BJ (cell line): ENCODE data around the gene PPT1. TPM values are rescaled to one million over a fixed set of nuclear protein-coding genes. Genes with fewer than 3 reads are reported as not detected.

ENCODE experiments used
- CTCF ChIA-PET: fragments of 350-600 bp; formaldehyde crosslinking; extraction: SDS; loops from one replicate; lab custom pipeline; 2021; ENCODE audit warnings: antibody characterized with exemption, inconsistent platforms; lab: Yijun Ruan, JAX
- POLR2A ChIA-PET: fragments of 300-600 bp; sonication (Branson Sonifier 250); formaldehyde crosslinking; extraction: SDS; loops from one replicate; lab custom pipeline; 2021; ENCODE audit warnings: antibody characterized with exemption; lab: Charles Lee
- DNase-seq: peaks from one replicate; pipeline ENCODE4 v3.0.0-alpha.2; 2011; ENCODE audit warnings: low read depth
- H3K27me3 ChIP-seq: 2 replicates; pipeline ENCODE4 v1.6.0; 2011; ENCODE audit warnings: low read length; ENCODE audit not compliant: control insufficient read depth, insufficient read depth
- H3K36me3 ChIP-seq: 2 replicates; pipeline ENCODE4 v1.5.1; 2011; ENCODE audit warnings: low read length; ENCODE audit not compliant: control insufficient read depth, insufficient read depth
- H3K4me3 ChIP-seq: 2 replicates; pipeline ENCODE4 v1.5.1; 2011; ENCODE audit warnings: low read depth, mild to moderate bottlenecking, control low read depth, low read length
- CTCF ChIP-seq: IDR thresholded peaks from 2 replicates; pipeline ENCODE4 v1.5.1; 2011; ENCODE audit warnings: low read depth, mild to moderate bottlenecking, control low read depth, inconsistent platforms, low read length, moderate library complexity; ENCODE audit not compliant: insufficient read depth
- polyA plus RNA-seq: library from polyadenylated mRNA; depleted of rRNA; stranded (reverse); fragments of >200 nt; gene quantifications from 2 replicates; pipeline ENCODE4 v1.2.3, GENCODE V29; 2011

The PPT1 gene
- polyA plus RNA-seq, 1 experiment, result 46.6 TPM

DNA sequence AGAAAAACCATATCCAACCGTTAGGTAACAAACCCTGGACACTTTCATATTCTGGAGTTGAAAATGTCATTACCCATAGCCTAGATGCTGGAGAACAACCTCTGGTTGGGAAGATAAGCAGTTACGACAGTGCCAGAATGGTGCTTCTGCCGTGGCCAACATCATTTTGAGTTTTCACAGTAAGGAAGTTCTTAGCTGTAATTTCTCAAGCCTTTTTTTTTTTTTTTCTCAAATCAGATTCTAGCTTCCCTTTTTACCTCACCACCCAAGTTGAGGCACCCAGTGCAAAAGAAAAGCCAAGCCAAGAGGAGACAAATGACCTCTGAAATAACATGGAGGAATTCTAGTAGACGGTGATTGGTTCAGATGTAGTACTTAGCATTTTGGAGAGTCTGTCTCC is 21.8 kb downstream of the PPT1 start:
- POLR2A ChIA-PET, result no interaction called here

GRCh38 chr1:40073062-40073461 is 24.0 kb downstream of the PPT1 start:
- POLR2A ChIA-PET, result no interaction called here
- DNase-seq, result no peak
- Histone ChIP-seq H3K4me3 (no peak overlapping the region), H3K27me3 (no peaks in the 10 kb centered on the region), H3K36me3 (peaks cover 19% of the 10 kb centered on the region)
- no peak for TF ChIP-seq CTCF
- CTCF ChIA-PET, result interaction anchor here (1.2 to 2.4 kb wide), 3 partner anchors 11 to 154 kb away, joined by 3 to 4 read pairs (median 3); no protein-coding TSS in a partner anchor

More for the DNA sequence above, 21.8 kb downstream of the PPT1 start:
- CTCF ChIA-PET, result interaction anchor here (1.6 to 1.9 kb wide), 2 partner anchors 9 to 263 kb away, joined by 5 to 9 read pairs; no protein-coding TSS in a partner anchor
- DNase-seq, result no peak
- no peak for TF ChIP-seq CTCF
- Histone ChIP-seq H3K27me3 (no peaks in the 10 kb centered on the region), H3K4me3 (no peak overlapping the region), H3K36me3 (peaks cover 17% of the 10 kb centered on the region)

GRCh38 chr1:40072142-40072541 is 24.9 kb downstream of the PPT1 start:
- Histone ChIP-seq H3K27me3 (no peaks in the 10 kb centered on the region), H3K36me3 (peaks cover 24% of the 10 kb centered on the region), H3K4me3 (no peak overlapping the region)
- ChIA-PET CTCF (interaction anchor here (1.3 to 2.4 kb wide), 3 partner anchors 12 to 266 kb away, joined by 3 to 6 read pairs (median 4); no protein-coding TSS in a partner anchor), POLR2A (no interaction called here)
- TF ChIP-seq CTCF, result no peak
- DNase-seq, result no peak

- CTCF ChIA-PET, result interaction anchor here (2.2 kb wide), 1 partner anchor 9 kb away, joined by 8 read pairs; no protein-coding TSS in a partner anchor
- no peak for TF ChIP-seq CTCF
Observed at GRCh38 chr1:40067851-40068250, 29.2 kb downstream of the PPT1 start.

DNA sequence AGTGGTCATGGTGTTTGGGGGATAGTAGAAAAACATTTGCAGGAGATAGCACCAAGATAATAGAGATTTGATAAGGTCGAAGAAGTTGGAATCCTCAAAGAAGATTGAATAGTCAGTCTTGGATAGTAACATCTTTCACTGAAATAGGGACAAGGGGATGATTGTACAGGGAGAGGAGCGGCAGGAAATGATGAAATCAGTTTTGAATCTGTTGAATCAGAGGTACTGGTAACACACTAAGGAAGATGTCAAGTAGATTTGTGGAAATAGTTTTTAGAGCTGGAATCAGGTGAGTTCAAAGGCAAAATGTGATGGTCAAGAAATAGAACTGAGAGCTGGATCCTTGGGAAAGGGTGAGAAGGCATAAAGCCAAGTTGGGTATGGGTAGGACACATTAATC is 30.0 kb downstream of the PPT1 start:
- Histone ChIP-seq H3K36me3 (peaks cover 34% of the 10 kb centered on the region), H3K4me3 (no peak overlapping the region), H3K27me3 (no peaks in the 10 kb centered on the region)
- ChIA-PET POLR2A (no interaction called here), CTCF (interaction anchor here (2.2 kb wide), 1 partner anchor 10 kb away, joined by 8 read pairs; no protein-coding TSS in a partner anchor)
- no peak for DNase-seq
- TF ChIP-seq CTCF, result no peak

More at GRCh38 chr1:40067851-40068250, 29.2 kb downstream of the PPT1 start:
- POLR2A ChIA-PET, result no interaction called here
- no peak for DNase-seq
- Histone ChIP-seq H3K27me3 (no peaks in the 10 kb centered on the region), H3K4me3 (no peak overlapping the region), H3K36me3 (peaks cover 37% of the 10 kb centered on the region)
